ENCODE data around the gene MTCH2. TPM values are rescaled to one million over a fixed set of nuclear protein-coding genes. Genes with fewer than 3 reads are reported as not detected.

The MTCH2 gene
- total RNA-seq, 1 experiment from 2014 or later: 88.1 TPM

GRCh38 chr11:47659276-47659675 lies 16.9 kb upstream of the MTCH2 start:
- H3K4me3 ChIP-seq (ENCODE audit: low read length): no peak overlapping the region
- no peaks in the 10 kb centered on the region for H3K36me3 ChIP-seq (ENCODE audit: low read depth, low read length)
- no peaks in the 10 kb centered on the region for H3F3A ChIP-seq (ENCODE audit: low read length, unreplicated experiment)
- no peak for ATAC-seq
- H3K27ac ChIP-seq (ENCODE audit: low read length): no peak overlapping the region
- CTCF ChIA-PET: no interaction called here
- H3K9me3 ChIP-seq (ENCODE audit: low read length): no peaks in the 10 kb centered on the region
- no peaks in the 10 kb centered on the region for H3K79me2 ChIP-seq (ENCODE audit: low read length)
- POLR2A ChIA-PET (ENCODE audit: unreplicated experiment): no interaction called here
- no peaks in the 10 kb centered on the region for H4K20me1 ChIP-seq (ENCODE audit: low read length)
- no peak overlapping the region for H3K9ac ChIP-seq (ENCODE audit: low read length)
- no peaks in the 10 kb centered on the region for H3K9me2 ChIP-seq (replicated peaks; ENCODE audit: low read length)
- DNase-seq: no peak
- BruUV-seq (replicated peaks): no TSS peak
- H3K4me2 ChIP-seq (ENCODE audit: low read length): no peak overlapping the region
- no peak overlapping the region for H2AFZ ChIP-seq (ENCODE audit: low read length)
- intact Hi-C loops (cut with micrococcal nuclease): no loop called here
- TF ChIP-seq EZH2phosphoT487 (IDR thresholded peaks at IDR 0.05; ENCODE audit: borderline replicate concordance, low read length): no peak
- TF ChIP-seq, protein P1, sequence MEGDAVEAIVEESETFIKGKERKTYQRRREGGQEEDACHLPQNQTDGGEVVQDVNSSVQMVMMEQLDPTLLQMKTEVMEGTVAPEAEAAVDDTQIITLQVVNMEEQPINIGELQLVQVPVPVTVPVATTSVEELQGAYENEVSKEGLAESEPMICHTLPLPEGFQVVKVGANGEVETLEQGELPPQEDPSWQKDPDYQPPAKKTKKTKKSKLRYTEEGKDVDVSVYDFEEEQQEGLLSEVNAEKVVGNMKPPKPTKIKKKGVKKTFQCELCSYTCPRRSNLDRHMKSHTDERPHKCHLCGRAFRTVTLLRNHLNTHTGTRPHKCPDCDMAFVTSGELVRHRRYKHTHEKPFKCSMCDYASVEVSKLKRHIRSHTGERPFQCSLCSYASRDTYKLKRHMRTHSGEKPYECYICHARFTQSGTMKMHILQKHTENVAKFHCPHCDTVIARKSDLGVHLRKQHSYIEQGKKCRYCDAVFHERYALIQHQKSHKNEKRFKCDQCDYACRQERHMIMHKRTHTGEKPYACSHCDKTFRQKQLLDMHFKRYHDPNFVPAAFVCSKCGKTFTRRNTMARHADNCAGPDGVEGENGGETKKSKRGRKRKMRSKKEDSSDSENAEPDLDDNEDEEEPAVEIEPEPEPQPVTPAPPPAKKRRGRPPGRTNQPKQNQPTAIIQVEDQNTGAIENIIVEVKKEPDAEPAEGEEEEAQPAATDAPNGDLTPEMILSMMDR (conservative IDR thresholded peaks at IDR 0.05; ENCODE audit: low read depth, low read length): no peak
- no peak for TF ChIP-seq EZH2 (IDR thresholded peaks at IDR 0.05; ENCODE audit: low read length, unreplicated experiment)
- H3K4me1 ChIP-seq (ENCODE audit: insufficient read depth, low read length): peaks cover 6% of the 10 kb centered on the region
- H3K27me3 ChIP-seq (ENCODE audit: low read length): no peaks in the 10 kb centered on the region

DNA sequence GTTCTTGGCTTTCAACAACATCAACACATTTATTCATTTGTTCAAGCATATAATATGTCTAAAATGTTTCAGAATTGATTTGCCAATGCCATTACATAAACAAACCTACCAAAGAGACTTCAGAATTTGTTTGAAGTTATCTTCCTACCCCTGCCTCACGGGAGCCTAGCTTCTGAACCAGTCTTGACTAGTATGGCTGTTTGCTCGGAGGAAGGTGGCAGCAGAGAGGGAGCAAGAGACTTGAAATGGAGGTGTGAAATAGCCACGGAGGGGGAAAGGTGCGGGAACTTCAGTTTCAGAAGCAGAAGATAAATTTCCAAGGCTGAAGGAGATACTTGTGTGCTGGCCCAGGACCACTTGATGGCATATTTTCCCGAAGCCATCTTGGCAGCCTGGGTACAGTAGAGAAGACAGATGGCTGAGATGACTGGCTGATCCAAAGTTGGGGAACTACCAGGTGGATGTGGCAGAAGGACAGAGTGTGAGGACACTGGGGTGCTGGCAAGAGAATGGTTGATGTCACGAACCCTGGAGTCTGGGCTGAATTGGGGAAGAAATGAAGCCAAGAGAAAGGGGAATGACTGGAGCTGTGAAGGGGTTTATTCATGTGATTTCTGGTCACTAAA lies 14.0 kb upstream of the MTCH2 start:
- Histone ChIP-seq H3K27me3 (ENCODE audit: low read length) (no peaks in the 10 kb centered on the region), H3K36me3 (ENCODE audit: low read depth, low read length) (no peaks in the 10 kb centered on the region), H4K20me1 (ENCODE audit: low read length) (no peaks in the 10 kb centered on the region), H3K9me3 (ENCODE audit: low read length) (no peaks in the 10 kb centered on the region), H3K79me2 (ENCODE audit: low read length) (no peaks in the 10 kb centered on the region), H3K9me2 (replicated peaks; ENCODE audit: low read length) (no peaks in the 10 kb centered on the region), H3F3A (ENCODE audit: low read length, unreplicated experiment) (no peaks in the 10 kb centered on the region), H3K4me2 (ENCODE audit: low read length) (no peak overlapping the region), H3K4me1 (ENCODE audit: insufficient read depth, low read length) (no peaks in the 10 kb centered on the region), H3K27ac (ENCODE audit: low read length) (no peak overlapping the region), H3K9ac (ENCODE audit: low read length) (no peak overlapping the region), H3K4me3 (ENCODE audit: low read length) (no peak overlapping the region), H2AFZ (ENCODE audit: low read length) (no peak overlapping the region)
- no TSS peak for BruUV-seq (replicated peaks)
- intact Hi-C loops (cut with micrococcal nuclease): no loop called here
- TF ChIP-seq EZH2phosphoT487 (IDR thresholded peaks at IDR 0.05; ENCODE audit: borderline replicate concordance, low read length) (no peak), EZH2 (IDR thresholded peaks at IDR 0.05; ENCODE audit: low read length, unreplicated experiment) (no peak)
- TF ChIP-seq, protein P1 (conservative IDR thresholded peaks at IDR 0.05; ENCODE audit: low read depth, low read length): no peak
- DNase-seq (no peak), ATAC-seq (no peak)
- ChIA-PET POLR2A (ENCODE audit: unreplicated experiment) (no interaction called here), CTCF (no interaction called here)

DNA sequence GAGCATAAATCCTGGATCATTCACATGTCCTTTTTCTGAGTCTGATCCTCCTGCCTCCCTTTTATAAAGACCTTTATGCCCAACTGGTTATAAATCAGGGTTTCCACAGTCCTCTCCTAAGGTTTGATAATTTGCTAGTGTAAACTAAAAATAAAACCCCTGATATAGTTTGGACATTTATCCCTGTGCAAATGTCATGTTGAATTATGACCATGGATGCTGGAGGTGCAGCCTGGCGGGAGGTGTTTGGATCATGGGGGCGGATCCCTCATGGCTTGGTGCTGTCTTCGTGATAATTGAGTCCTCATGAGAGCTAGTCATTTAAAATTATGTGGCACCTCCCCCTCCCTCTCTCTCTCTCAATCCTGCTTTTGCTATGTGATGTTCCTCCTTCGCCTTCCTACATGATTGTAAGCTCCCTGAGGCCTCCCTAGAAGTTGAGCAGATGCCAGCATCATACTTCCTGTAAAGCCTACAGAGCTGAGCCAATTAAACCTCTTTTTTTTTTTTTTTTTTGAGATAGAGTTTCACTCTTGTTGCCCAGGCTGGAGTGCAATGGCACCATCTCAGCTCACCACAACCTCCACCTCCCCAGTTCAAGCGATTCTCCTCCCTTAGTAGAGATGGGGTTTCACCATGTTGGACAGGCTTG lies 9.6 kb upstream of the MTCH2 start:
- Histone ChIP-seq H2AFZ (ENCODE audit: low read length) (no peak overlapping the region), H3K79me2 (ENCODE audit: low read length) (no peaks in the 10 kb centered on the region), H3K9me3 (ENCODE audit: low read length) (no peaks in the 10 kb centered on the region), H3K27ac (ENCODE audit: low read length) (no peak overlapping the region), H3K36me3 (ENCODE audit: low read depth, low read length) (no peaks in the 10 kb centered on the region), H3K4me1 (ENCODE audit: insufficient read depth, low read length) (no peaks in the 10 kb centered on the region), H3K27me3 (ENCODE audit: low read length) (no peaks in the 10 kb centered on the region), H3F3A (ENCODE audit: low read length, unreplicated experiment) (no peaks in the 10 kb centered on the region), H4K20me1 (ENCODE audit: low read length) (no peaks in the 10 kb centered on the region), H3K9ac (ENCODE audit: low read length) (no peak overlapping the region), H3K9me2 (replicated peaks; ENCODE audit: low read length) (no peaks in the 10 kb centered on the region), H3K4me2 (ENCODE audit: low read length) (no peak overlapping the region), H3K4me3 (ENCODE audit: low read length) (no peak overlapping the region)
- DNase-seq (no peak), ATAC-seq (no peak)
- TF ChIP-seq, protein P1 (conservative IDR thresholded peaks at IDR 0.05; ENCODE audit: low read depth, low read length): no peak
- TF ChIP-seq EZH2 (IDR thresholded peaks at IDR 0.05; ENCODE audit: low read length, unreplicated experiment) (no peak), EZH2phosphoT487 (IDR thresholded peaks at IDR 0.05; ENCODE audit: borderline replicate concordance, low read length) (no peak)
- intact Hi-C loops (cut with micrococcal nuclease): no loop called here
- ChIA-PET CTCF (no interaction called here), POLR2A (ENCODE audit: unreplicated experiment) (no interaction called here)
- BruUV-seq (replicated peaks): no TSS peak

Measured in PC-3 (cell line).